T-helper 2 cell treated with Interferon-gamma antibody and Interleukin-4, amounts not matched to agents 5 μg/mL and 100 μg/mL, for 36 hours (primary cell): ENCODE data around the gene LCT.
"Not testable (repeated sequence)": the region's sequence is repeated elsewhere in the genome, so short reads cannot be mapped to it uniquely, and the experiment has no call there.

ENCODE experiments used
- DNase-seq: peaks from one replicate; pipeline ENCODE4 v3.0.0; 2021; ENCODE audit warnings: low spot score
- H3K27ac Mint-ChIP-seq: one replicate; pipeline ENCODE4 v1.8.0; 2021; ENCODE audit warnings: mild to moderate bottlenecking, mixed read lengths
- H3K27me3 Mint-ChIP-seq: one replicate; pipeline ENCODE4 v1.8.0; 2021; ENCODE audit warnings: low read depth, mixed read lengths
- H3K36me3 Mint-ChIP-seq: one replicate; pipeline ENCODE4 v1.8.0; 2021; ENCODE audit warnings: low read depth, mixed read lengths
- H3K4me1 Mint-ChIP-seq: one replicate; pipeline ENCODE4 v1.8.0; 2021; ENCODE audit warnings: low read depth, mixed read lengths
- H3K4me3 Mint-ChIP-seq: one replicate; pipeline ENCODE4 v1.8.0; 2022; ENCODE audit warnings: mild to moderate bottlenecking, moderate library complexity, mixed read lengths
- H3K9me3 Mint-ChIP-seq: one replicate; pipeline ENCODE4 v1.8.0; 2021; ENCODE audit warnings: mixed read lengths

The LCT gene

GRCh38 chr2:135836596-135837270 is at the start of gene LCT:
LCT (minus strand) TSS chr2:135837184; CDS start chr2:135837169, 15 bp downstream.
- Mint-ChIP-seq H3K9me3 (no peaks in the 10 kb centered on the region), H3K27ac (no peak within 1 kb of the TSS), H3K4me3 (no peak within 1 kb of the TSS), H3K27me3 (no peaks in the 10 kb centered on the region), H3K36me3 (peaks cover 23% of the 10 kb centered on the region), H3K4me1 (peaks cover 21% of the 10 kb centered on the region)
- DNase-seq = no peak

- peaks cover 15% of the 10 kb centered on the region for H3K9me3 Mint-ChIP-seq
- H3K4me1 Mint-ChIP-seq = peaks cover 4% of the 10 kb centered on the region
- peaks cover 10% of the 10 kb centered on the region for H3K27me3 Mint-ChIP-seq
- peaks cover 2% of the 10 kb centered on the region for H3K36me3 Mint-ChIP-seq
- no peak overlapping the region for H3K27ac Mint-ChIP-seq
- no peak for DNase-seq
- no peak overlapping the region for H3K4me3 Mint-ChIP-seq
These were observed 48.7 kb upstream of the LCT start for GRCh38 chr2:135885709-135886108.

GRCh38 chr2:135882415-135882814 is 45.4 kb upstream of the LCT start:
- H3K9me3 Mint-ChIP-seq = no peaks in the 10 kb centered on the region
- no peak overlapping the region for H3K4me3 Mint-ChIP-seq
- no peaks in the 10 kb centered on the region for H3K36me3 Mint-ChIP-seq
- no peak for DNase-seq
- no peak overlapping the region for H3K27ac Mint-ChIP-seq
- H3K27me3 Mint-ChIP-seq = peaks cover 10% of the 10 kb centered on the region
- H3K4me1 Mint-ChIP-seq = peaks cover 2% of the 10 kb centered on the region

DNA sequence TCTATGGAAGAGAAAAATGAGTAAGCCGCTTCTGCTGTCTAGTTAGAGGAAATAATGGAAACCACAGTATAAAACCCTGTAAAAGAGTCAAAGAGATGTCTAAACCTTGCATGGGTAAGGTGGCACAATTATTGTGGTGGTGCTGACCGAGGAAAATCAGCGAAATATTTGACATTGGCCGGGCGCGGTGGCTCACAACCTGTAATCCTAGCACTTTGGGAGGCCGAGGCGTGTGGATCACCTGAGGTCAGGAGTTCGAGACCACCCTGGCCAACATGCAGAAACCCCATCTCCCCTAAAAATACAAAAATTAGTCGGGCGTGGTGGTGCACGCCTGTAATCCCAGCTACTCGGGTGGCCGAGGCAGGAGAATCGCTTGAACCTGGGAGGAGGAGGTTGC is 39.8 kb upstream of the LCT start:
- H3K4me3 Mint-ChIP-seq = peak overlapping the region; percentile 81
- H3K27ac Mint-ChIP-seq = peak overlapping the region; percentile 91
- H3K9me3 Mint-ChIP-seq, DNase-seq, H3K27me3 Mint-ChIP-seq: not testable (repeated sequence)
- H3K4me1 Mint-ChIP-seq = peaks cover 28% of the 10 kb centered on the region
- peaks cover 32% of the 10 kb centered on the region for H3K36me3 Mint-ChIP-seq

DNA sequence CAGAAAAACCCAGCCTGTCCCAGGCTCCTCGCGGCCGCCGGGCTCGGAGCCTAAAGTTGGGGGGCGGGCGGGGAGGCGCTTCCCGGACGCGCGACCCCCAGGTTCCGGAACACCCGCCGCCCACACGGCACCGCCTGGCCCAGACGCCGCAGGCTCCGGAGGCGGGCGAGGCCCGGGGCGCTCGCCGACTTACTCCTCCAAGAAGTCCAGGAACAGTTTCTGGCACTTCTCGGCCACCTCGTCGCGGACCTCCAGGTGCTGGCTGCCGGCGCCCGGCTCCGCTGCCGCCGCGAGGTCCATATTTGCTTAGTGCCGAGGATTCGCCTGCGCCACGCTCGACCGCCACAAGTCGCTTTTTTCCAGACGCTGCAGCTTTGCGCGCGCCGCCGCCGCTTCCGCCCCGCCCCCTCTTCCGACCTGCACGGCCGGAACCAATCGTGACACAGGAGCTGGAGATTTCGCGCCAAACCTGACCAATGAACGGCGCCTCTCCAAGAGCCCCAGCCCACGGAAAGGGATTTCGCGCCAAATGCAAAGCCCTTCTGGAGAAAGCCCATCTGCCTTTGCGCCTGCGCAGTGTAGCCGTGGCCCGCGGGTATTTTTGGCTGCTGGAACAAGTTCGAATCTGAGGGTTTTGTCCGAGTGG is 39.2 kb upstream of the LCT start, which contains the start of gene MCM6:
TSS of gene MCM6 (minus strand) at position 378 of the 646 bp plus-strand sequence. CDS start at position 300, 78 bp downstream.
- DNase-seq = peak; percentile 99
- Mint-ChIP-seq H3K9me3 (no peaks in the 10 kb centered on the region), H3K27me3 (no peaks in the 10 kb centered on the region), H3K4me3 (peak within 1 kb of the TSS; percentile 99), H3K4me1 (peaks cover 33% of the 10 kb centered on the region), H3K36me3 (peaks cover 37% of the 10 kb centered on the region), H3K27ac (peak within 1 kb of the TSS; percentile 98)

- H3K9me3 Mint-ChIP-seq = no peaks in the 10 kb centered on the region
- peak overlapping the region; percentile 99 for H3K4me3 Mint-ChIP-seq
- peak; percentile 76 for DNase-seq
- H3K27ac Mint-ChIP-seq = peak overlapping the region; percentile 98
- H3K36me3 Mint-ChIP-seq = peaks cover 42% of the 10 kb centered on the region
- H3K4me1 Mint-ChIP-seq = peaks cover 38% of the 10 kb centered on the region
- H3K27me3 Mint-ChIP-seq = no peaks in the 10 kb centered on the region
These were observed 38.6 kb upstream of the LCT start for GRCh38 chr2:135875491-135876065.

DNA sequence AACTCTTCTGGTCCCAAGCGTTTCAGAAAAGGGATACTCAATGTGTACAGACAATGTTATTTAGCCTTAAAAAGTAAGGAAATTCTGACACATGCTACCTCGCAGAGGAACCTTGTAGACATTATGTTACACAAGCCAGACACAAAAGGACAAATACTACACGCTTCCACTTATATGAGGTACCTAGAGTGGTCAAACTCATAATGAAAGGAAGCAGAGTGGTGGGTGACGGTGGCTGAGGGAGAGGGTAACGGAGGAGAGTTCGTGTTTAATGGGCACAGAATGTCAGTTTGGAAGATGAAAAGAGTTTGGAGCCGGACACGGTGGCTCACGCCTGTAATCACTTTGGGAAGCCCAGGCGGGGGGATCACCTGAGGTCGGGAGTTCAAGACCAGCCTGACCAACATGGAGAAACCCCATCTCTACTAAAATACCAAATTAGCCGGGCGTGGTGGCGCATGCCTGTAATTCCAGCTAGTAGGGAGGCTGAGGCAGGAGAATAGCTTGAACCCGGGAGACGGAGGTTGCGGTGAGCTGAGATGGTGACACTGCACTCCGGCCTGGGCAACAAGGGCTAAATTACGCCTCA is 37.9 kb upstream of the LCT start:
- Mint-ChIP-seq H3K27ac (peak overlapping the region; percentile 98), H3K4me3 (peak overlapping the region; percentile 99), H3K27me3 (no peaks in the 10 kb centered on the region), H3K9me3 (no peaks in the 10 kb centered on the region), H3K4me1 (peaks cover 44% of the 10 kb centered on the region), H3K36me3 (peaks cover 48% of the 10 kb centered on the region)
- DNase-seq = no peak

DNA sequence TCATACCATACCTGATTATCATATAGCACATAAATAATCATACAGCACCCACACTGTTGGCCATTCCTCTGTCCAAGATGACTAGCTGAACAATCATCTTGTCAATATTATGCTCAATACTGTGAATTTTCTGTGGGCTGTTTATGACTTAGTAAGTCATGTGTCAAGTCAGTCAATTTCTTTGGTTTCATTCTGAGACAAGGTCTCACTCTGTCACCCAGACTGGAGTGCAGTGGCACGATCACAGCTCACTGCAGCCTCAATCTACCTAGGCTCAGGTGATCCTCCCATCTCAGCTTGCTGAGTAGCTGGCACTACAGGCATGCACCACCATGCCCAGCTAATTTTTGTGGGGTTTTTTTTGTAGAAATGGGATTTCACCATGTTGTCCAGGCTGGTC is 33.6 kb upstream of the LCT start:
- H3K27ac Mint-ChIP-seq = peak overlapping the region; percentile 73

GRCh38 chr2:135863233-135863632 is 26.2 kb upstream of the LCT start:
- Mint-ChIP-seq H3K27me3 (no peaks in the 10 kb centered on the region), H3K36me3 (peaks cover 65% of the 10 kb centered on the region), H3K27ac (no peak overlapping the region), H3K4me1 (peaks cover 24% of the 10 kb centered on the region), H3K4me3 (no peak overlapping the region), H3K9me3 (no peaks in the 10 kb centered on the region)
- no peak for DNase-seq

More for the DNA sequence above, 33.6 kb upstream of the LCT start:
- H3K36me3 Mint-ChIP-seq = peaks cover 75% of the 10 kb centered on the region
- H3K4me3 Mint-ChIP-seq = peak overlapping the region; percentile 8
- H3K27me3 Mint-ChIP-seq = no peaks in the 10 kb centered on the region
- H3K9me3 Mint-ChIP-seq = no peaks in the 10 kb centered on the region
- H3K4me1 Mint-ChIP-seq = peaks cover 52% of the 10 kb centered on the region
- DNase-seq = no peak

GRCh38 chr2:135862718-135863117 is 25.7 kb upstream of the LCT start:
- peaks cover 21% of the 10 kb centered on the region for H3K4me1 Mint-ChIP-seq
- peaks cover 64% of the 10 kb centered on the region for H3K36me3 Mint-ChIP-seq
- no peak for DNase-seq
- H3K9me3 Mint-ChIP-seq = no peaks in the 10 kb centered on the region
- H3K4me3 Mint-ChIP-seq = no peak overlapping the region
- H3K27me3 Mint-ChIP-seq = no peaks in the 10 kb centered on the region
- peak overlapping the region; percentile 42 for H3K27ac Mint-ChIP-seq

GRCh38 chr2:135853401-135853800 is 16.4 kb upstream of the LCT start:
- Mint-ChIP-seq H3K27ac (no peak overlapping the region), H3K36me3 (peaks cover 66% of the 10 kb centered on the region), H3K27me3 (no peaks in the 10 kb centered on the region)

DNA sequence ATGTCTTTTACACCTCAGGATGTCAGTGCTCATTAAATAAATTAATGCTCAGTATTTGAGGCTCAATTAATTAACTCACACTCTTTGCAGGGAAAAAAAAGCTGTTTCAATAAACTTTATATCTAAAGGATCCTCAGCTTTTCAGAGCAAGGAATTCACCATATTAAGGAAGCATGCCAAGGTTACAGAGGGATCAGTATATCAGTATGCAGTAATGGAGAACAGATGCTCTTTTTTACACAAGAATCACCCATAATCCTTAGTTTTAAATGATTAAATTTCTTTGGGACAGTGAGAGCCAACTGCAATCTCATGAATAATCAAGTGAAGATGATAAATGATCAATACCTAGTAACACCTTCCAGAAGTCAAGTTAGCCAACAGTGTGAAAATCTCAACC is 14.9 kb upstream of the LCT start:
- Mint-ChIP-seq H3K4me3 (no peak overlapping the region), H3K9me3 (no peaks in the 10 kb centered on the region), H3K4me1 (peaks cover 10% of the 10 kb centered on the region), H3K27me3 (no peaks in the 10 kb centered on the region), H3K27ac (no peak overlapping the region), H3K36me3 (peaks cover 66% of the 10 kb centered on the region)
- DNase-seq = no peak

More at GRCh38 chr2:135853401-135853800, 16.4 kb upstream of the LCT start:
- H3K9me3 Mint-ChIP-seq = no peaks in the 10 kb centered on the region
- peaks cover 8% of the 10 kb centered on the region for H3K4me1 Mint-ChIP-seq
- DNase-seq = no peak
- H3K4me3 Mint-ChIP-seq = no peak overlapping the region

- no peak for DNase-seq
- Mint-ChIP-seq H3K27me3 (no peaks in the 10 kb centered on the region), H3K4me1 (peaks cover 10% of the 10 kb centered on the region), H3K27ac (no peak overlapping the region), H3K4me3 (no peak overlapping the region), H3K9me3 (no peaks in the 10 kb centered on the region), H3K36me3 (peaks cover 65% of the 10 kb centered on the region)
These were observed 14.1 kb upstream of the LCT start for GRCh38 chr2:135850892-135851668.
